ENCODE measurements around the gene PARVA.
"Not testable (repeated sequence)": the region's sequence is repeated elsewhere in the genome, so short reads cannot be mapped to it uniquely, and the experiment has no call there.

PARVA gene

GRCh38 chr11:12517306-12517705, 139.9 kb downstream of the PARVA start:
- H3K4me3 Mint-ChIP-seq: no peak overlapping the region
- no peaks in the 10 kb centered on the region for H3K9me3 Mint-ChIP-seq
- no peak overlapping the region for H3K27ac Mint-ChIP-seq
- H3K4me1 Mint-ChIP-seq (ENCODE audit: low read depth): no peaks in the 10 kb centered on the region
- no peaks in the 10 kb centered on the region for H3K36me3 Mint-ChIP-seq (ENCODE audit: low read depth)
- H3K27me3 Mint-ChIP-seq (ENCODE audit: low read depth): peaks cover 2% of the 10 kb centered on the region

DNA sequence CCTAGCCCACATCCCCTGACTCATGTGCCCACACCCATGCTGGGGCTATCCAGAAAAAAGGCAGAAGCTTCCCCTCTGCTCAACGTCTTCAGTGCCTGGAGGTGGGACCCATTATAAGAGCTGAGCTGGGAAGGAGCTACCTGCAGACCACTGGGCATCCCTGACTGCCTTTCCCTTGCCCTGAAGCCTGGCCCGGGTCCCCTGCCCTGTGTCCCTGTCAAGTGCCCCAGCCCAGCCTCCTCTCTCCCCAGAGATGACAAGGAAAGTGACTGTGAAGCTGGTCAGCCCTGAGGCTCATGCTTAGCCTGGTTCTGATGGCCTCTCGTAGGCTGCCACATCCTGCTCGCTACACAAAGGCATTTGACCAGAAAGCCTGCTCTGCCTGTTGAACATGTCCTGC, 140.4 kb downstream of the PARVA start:
- Mint-ChIP-seq H3K4me3 (no peak overlapping the region), H3K27ac (no peak overlapping the region), H3K36me3 (ENCODE audit: low read depth) (no peaks in the 10 kb centered on the region), H3K27me3 (ENCODE audit: low read depth) (no peaks in the 10 kb centered on the region), H3K4me1 (ENCODE audit: low read depth) (no peaks in the 10 kb centered on the region), H3K9me3 (no peaks in the 10 kb centered on the region)

DNA sequence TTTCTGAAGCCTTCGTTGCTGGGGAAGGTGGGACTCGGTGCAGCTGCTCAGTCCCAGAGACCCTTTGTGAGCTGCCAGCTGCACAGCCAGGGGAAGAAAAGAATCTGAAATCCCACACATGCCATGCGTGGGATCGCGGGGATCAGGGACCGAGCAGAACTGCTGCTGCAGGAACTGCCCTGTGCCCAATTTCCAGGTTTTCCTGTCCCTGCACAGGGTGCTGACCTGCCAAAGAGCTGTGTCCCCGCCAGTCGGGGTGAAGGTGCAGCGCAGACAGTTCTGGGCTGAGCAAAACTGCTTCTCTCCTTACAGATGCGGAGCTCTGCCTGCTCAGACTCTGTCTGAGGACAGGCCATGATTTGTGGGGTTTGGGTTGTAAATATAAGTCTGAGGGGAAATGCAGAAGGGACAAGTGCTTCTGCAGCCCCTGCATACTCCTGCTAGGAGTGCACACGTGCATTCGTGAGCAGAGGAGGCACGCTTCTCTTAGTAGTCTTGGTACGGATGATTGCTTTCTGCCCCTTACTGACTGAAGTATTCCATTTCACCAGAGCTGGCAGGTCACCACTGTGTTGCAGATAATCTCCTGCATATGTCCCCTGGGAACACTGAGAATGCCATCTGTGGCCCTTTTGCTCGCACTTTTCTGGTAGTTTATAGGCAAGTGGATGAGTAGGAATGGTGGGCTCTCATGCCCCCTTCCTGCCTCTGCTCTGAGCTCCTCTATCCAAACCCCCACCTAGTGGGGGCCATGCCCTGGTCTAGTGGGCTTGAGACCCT, 141.4 kb downstream of the PARVA start:
- no peak overlapping the region for H3K4me3 Mint-ChIP-seq
- H3K9me3 Mint-ChIP-seq: no peaks in the 10 kb centered on the region
- H3K4me1 Mint-ChIP-seq (ENCODE audit: low read depth): no peaks in the 10 kb centered on the region
- H3K27me3 Mint-ChIP-seq (ENCODE audit: low read depth): no peaks in the 10 kb centered on the region
- H3K36me3 Mint-ChIP-seq (ENCODE audit: low read depth): no peaks in the 10 kb centered on the region
- H3K27ac Mint-ChIP-seq: no peak overlapping the region

DNA sequence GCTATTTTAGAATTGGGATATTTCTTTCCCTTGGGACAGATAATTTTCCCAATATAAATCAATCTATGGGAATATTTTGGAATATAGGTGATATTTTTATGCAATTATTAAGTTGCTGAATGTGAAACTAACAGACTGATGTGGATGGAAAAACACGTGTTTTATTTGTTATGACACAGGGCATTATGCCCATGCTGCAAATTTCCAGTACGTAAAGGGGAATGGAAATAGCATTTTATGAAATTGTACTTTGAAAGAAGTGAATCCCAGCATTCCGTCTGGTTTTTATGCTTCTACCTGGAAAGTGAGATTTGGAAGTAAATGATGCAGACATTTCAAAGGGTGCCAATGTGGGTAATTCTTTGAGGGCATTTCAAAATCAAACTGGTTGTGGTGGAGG, 142.7 kb downstream of the PARVA start:
- Mint-ChIP-seq H3K4me3 (no peak overlapping the region), H3K4me1 (ENCODE audit: low read depth) (no peaks in the 10 kb centered on the region), H3K27ac (no peak overlapping the region), H3K27me3 (ENCODE audit: low read depth) (no peaks in the 10 kb centered on the region), H3K36me3 (ENCODE audit: low read depth) (no peaks in the 10 kb centered on the region), H3K9me3 (no peaks in the 10 kb centered on the region)

DNA sequence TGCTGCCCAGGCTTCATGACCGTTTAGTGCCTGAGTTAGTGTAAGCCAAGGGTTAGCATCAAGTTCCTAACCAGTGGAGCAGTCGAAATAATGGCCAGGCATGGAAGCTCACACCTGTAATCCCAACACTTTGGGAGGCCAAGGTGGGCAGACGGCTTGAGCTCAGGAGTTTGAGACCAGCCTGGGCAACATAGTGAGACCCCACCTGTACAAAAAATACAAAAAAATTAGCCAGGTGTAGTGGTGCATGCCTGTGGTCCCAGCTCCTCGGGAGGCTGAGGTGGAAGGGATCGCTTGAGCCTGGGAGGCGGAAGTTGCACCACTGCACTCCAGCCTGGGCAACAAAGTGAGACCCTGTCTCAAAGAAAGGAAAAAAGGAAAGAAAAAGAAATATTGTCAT, 143.2 kb downstream of the PARVA start:
- H3K27me3 Mint-ChIP-seq (ENCODE audit: low read depth); H3K36me3 Mint-ChIP-seq (ENCODE audit: low read depth); H3K4me3 Mint-ChIP-seq; H3K27ac Mint-ChIP-seq; H3K4me1 Mint-ChIP-seq (ENCODE audit: low read depth); H3K9me3 Mint-ChIP-seq: not testable (repeated sequence)

GRCh38 chr11:12523180-12523924, 146.0 kb downstream of the PARVA start:
- Mint-ChIP-seq H3K27ac (no peak overlapping the region), H3K36me3 (ENCODE audit: low read depth) (no peaks in the 10 kb centered on the region), H3K4me3 (no peak overlapping the region), H3K27me3 (ENCODE audit: low read depth) (peaks cover 1% of the 10 kb centered on the region), H3K4me1 (ENCODE audit: low read depth) (no peaks in the 10 kb centered on the region), H3K9me3 (no peaks in the 10 kb centered on the region)

GRCh38 chr11:12524865-12525264, 147.5 kb downstream of the PARVA start:
- Mint-ChIP-seq H3K27ac (no peak overlapping the region), H3K36me3 (ENCODE audit: low read depth) (no peaks in the 10 kb centered on the region), H3K9me3 (no peaks in the 10 kb centered on the region), H3K4me1 (ENCODE audit: low read depth) (no peaks in the 10 kb centered on the region), H3K4me3 (no peak overlapping the region), H3K27me3 (ENCODE audit: low read depth) (peaks cover 3% of the 10 kb centered on the region)

- Mint-ChIP-seq H3K4me1 (ENCODE audit: low read depth) (no peaks in the 10 kb centered on the region), H3K27ac (no peak overlapping the region), H3K4me3 (no peak overlapping the region), H3K27me3 (ENCODE audit: low read depth) (peaks cover 3% of the 10 kb centered on the region), H3K36me3 (ENCODE audit: low read depth) (no peaks in the 10 kb centered on the region), H3K9me3 (no peaks in the 10 kb centered on the region)
Measured at GRCh38 chr11:12525466-12526055, 148.2 kb downstream of the PARVA start.

DNA sequence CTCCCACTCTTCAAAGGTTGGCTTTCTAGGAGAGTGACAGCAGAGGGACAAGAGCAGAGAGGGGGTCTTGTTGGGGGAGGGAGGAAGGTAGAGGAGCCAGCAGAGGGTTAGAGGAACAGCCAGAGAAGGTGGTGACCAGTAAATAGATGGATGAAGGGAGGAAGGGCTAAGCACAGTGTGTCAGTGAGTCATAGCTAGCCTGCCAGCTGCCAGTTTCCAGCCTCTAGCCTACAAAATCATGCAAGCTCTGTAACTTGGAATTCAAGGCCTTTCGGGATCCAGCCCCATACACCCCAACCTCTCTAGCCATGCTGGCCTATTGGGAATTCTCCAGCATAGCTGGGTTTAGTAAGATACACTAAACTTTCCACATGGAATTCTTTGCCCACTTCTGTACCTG, 149.4 kb downstream of the PARVA start:
- H3K27me3 Mint-ChIP-seq (ENCODE audit: low read depth): peaks cover 3% of the 10 kb centered on the region
- no peak overlapping the region for H3K4me3 Mint-ChIP-seq
- H3K27ac Mint-ChIP-seq: no peak overlapping the region
- H3K36me3 Mint-ChIP-seq (ENCODE audit: low read depth): no peaks in the 10 kb centered on the region
- no peaks in the 10 kb centered on the region for H3K4me1 Mint-ChIP-seq (ENCODE audit: low read depth)
- no peaks in the 10 kb centered on the region for H3K9me3 Mint-ChIP-seq

DNA sequence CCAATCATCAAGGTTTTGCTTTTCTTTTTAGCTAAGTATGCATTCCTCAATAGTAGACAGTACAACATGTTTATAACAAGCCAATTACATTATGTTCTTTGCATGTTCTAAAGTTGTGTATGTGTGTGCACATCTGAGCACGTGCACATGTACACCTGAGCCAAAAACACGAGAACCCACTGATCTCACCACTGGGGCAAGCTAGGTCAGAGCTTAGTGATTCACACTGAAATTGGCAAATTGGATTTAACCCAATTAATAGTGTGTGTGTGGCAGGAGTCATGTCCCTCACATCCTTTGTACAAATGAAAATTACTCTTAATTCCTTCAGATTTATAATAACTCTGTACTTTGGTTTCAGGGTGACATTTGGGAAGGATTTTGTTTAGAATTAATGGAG, 151.1 kb downstream of the PARVA start:
- Mint-ChIP-seq H3K27ac (no peak overlapping the region), H3K4me3 (no peak overlapping the region), H3K36me3 (ENCODE audit: low read depth) (no peaks in the 10 kb centered on the region), H3K4me1 (ENCODE audit: low read depth) (no peaks in the 10 kb centered on the region), H3K27me3 (ENCODE audit: low read depth) (peaks cover 3% of the 10 kb centered on the region), H3K9me3 (no peaks in the 10 kb centered on the region)

- Mint-ChIP-seq H3K27me3 (ENCODE audit: low read depth) (peaks cover 3% of the 10 kb centered on the region), H3K4me1 (ENCODE audit: low read depth) (no peaks in the 10 kb centered on the region), H3K4me3 (no peak overlapping the region), H3K9me3 (no peaks in the 10 kb centered on the region), H3K36me3 (ENCODE audit: low read depth) (no peaks in the 10 kb centered on the region), H3K27ac (no peak overlapping the region)
Measured at GRCh38 chr11:12529041-12529440, 151.7 kb downstream of the PARVA start.

- Mint-ChIP-seq H3K9me3 (no peaks in the 10 kb centered on the region), H3K27me3 (ENCODE audit: low read depth) (peaks cover 3% of the 10 kb centered on the region), H3K4me3 (no peak overlapping the region), H3K27ac (no peak overlapping the region), H3K4me1 (ENCODE audit: low read depth) (no peaks in the 10 kb centered on the region), H3K36me3 (ENCODE audit: low read depth) (no peaks in the 10 kb centered on the region)
Measured at GRCh38 chr11:12529793-12530192, 152.4 kb downstream of the PARVA start.

- no peak overlapping the region for H3K4me3 Mint-ChIP-seq
- no peak overlapping the region for H3K27ac Mint-ChIP-seq
- no peaks in the 10 kb centered on the region for H3K4me1 Mint-ChIP-seq (ENCODE audit: low read depth)
- H3K9me3 Mint-ChIP-seq: no peaks in the 10 kb centered on the region
- H3K27me3 Mint-ChIP-seq (ENCODE audit: low read depth): peaks cover 3% of the 10 kb centered on the region
- H3K36me3 Mint-ChIP-seq (ENCODE audit: low read depth): no peaks in the 10 kb centered on the region
Measured at GRCh38 chr11:12531020-12531419, 153.6 kb downstream of the PARVA start.

GRCh38 chr11:12531681-12532080, 154.3 kb downstream of the PARVA start:
- no peaks in the 10 kb centered on the region for H3K36me3 Mint-ChIP-seq (ENCODE audit: low read depth)
- no peak overlapping the region for H3K4me3 Mint-ChIP-seq
- H3K27ac Mint-ChIP-seq: no peak overlapping the region
- H3K27me3 Mint-ChIP-seq (ENCODE audit: low read depth): peaks cover 6% of the 10 kb centered on the region
- no peaks in the 10 kb centered on the region for H3K9me3 Mint-ChIP-seq
- no peaks in the 10 kb centered on the region for H3K4me1 Mint-ChIP-seq (ENCODE audit: low read depth)

- Mint-ChIP-seq H3K4me1 (ENCODE audit: low read depth) (no peaks in the 10 kb centered on the region), H3K9me3 (no peaks in the 10 kb centered on the region), H3K27me3 (ENCODE audit: low read depth) (peaks cover 7% of the 10 kb centered on the region), H3K36me3 (ENCODE audit: low read depth) (no peaks in the 10 kb centered on the region), H3K27ac (no peak overlapping the region), H3K4me3 (no peak overlapping the region)
Measured at GRCh38 chr11:12532580-12532979, 155.2 kb downstream of the PARVA start.

Measured in T-helper 1 cell treated with Interleukin-12 subunit alpha and Interleukin-12 subunit beta and Interleukin-4 antibody, amounts not matched to agents 30 μg/mL and 1 μg/mL, for 36 hours (primary cell).